WTC11 (cell line): ENCODE measurements around the gene KLHL22. TPM values are rescaled to one million over a fixed set of nuclear protein-coding genes. Genes with fewer than 3 reads are reported as not detected.
"Not testable (repeated sequence)": the region's sequence is repeated elsewhere in the genome, so short reads cannot be mapped to it uniquely, and the experiment has no call there.

Experiments used
- ATAC-seq: fragments of 200-7000 bp; cut with Tn5 transposase; 2 replicates; pipeline ENCODE4 v1.10.0; 2021; ENCODE audit warnings: mild to moderate bottlenecking, moderate library complexity
- CTCF ChIA-PET: fragments of 300-600 bp; sonication (Branson Sonifier 250); formaldehyde crosslinking; loops from one replicate; lab custom pipeline; 2021; ENCODE audit warnings: antibody characterized with exemption; lab: Charles Lee
- POLR2A ChIA-PET: fragments of 350-600 bp; sonication (Branson Sonifier 250); formaldehyde crosslinking; loops from one replicate; lab custom pipeline; 2021; ENCODE audit warnings: antibody characterized with exemption; lab: Charles Lee
- DNase-seq: peaks from one replicate; pipeline ENCODE4 v3.0.0; 2021; ENCODE audit warnings: low spot score
- H3K27ac Mint-ChIP-seq: 2 replicates; pipeline ENCODE4 v1.8.0; 2021; ENCODE audit warnings: mixed read lengths
- H3K27me3 Mint-ChIP-seq: 2 replicates; pipeline ENCODE4 v1.8.0; 2021; ENCODE audit warnings: low read depth, mild to moderate bottlenecking, moderate library complexity, mixed read lengths
- H3K36me3 Mint-ChIP-seq: 2 replicates; pipeline ENCODE4 v1.8.0; 2021; ENCODE audit warnings: mixed read lengths
- H3K4me1 Mint-ChIP-seq: 2 replicates; pipeline ENCODE4 v1.8.0; 2022; ENCODE audit warnings: mixed read lengths
- H3K4me3 Mint-ChIP-seq: 2 replicates; pipeline ENCODE4 v1.8.0; 2021; ENCODE audit warnings: mild to moderate bottlenecking, moderate library complexity, mixed read lengths
- H3K9me3 Mint-ChIP-seq: 2 replicates; pipeline ENCODE4 v1.8.0; 2021; ENCODE audit warnings: mixed read lengths
- AFF4 ChIP-seq: sonication (generic); formaldehyde crosslinking; IDR thresholded peaks from 2 replicates; pipeline ENCODE4 v1.8.1; 2023; ENCODE audit warnings: mild to moderate bottlenecking, missing genetic modification reagents, borderline replicate concordance
- CREM ChIP-seq: sonication (generic); formaldehyde crosslinking; IDR thresholded peaks from 2 replicates; pipeline ENCODE4 v1.8.1; 2022; ENCODE audit warnings: mild to moderate bottlenecking, missing genetic modification reagents, moderate library complexity
- ETV6 ChIP-seq: sonication (generic); formaldehyde crosslinking; IDR thresholded peaks from 2 replicates; pipeline ENCODE4 v1.8.1; 2022; ENCODE audit warnings: mild to moderate bottlenecking, missing genetic modification reagents
- FOXJ3 ChIP-seq: sonication (generic); formaldehyde crosslinking; IDR thresholded peaks from 2 replicates; pipeline ENCODE4 v1.9.0; 2021; ENCODE audit warnings: missing genetic modification reagents, mild to moderate bottlenecking, borderline replicate concordance
- FOXP4 ChIP-seq: sonication (generic); formaldehyde crosslinking; IDR thresholded peaks from 2 replicates; pipeline ENCODE4 v1.8.0; 2022; ENCODE audit warnings: mild to moderate bottlenecking, missing genetic modification reagents
- HMGXB4 ChIP-seq: sonication (generic); formaldehyde crosslinking; IDR thresholded peaks from 2 replicates; pipeline ENCODE4 v1.8.1; 2023; ENCODE audit warnings: mild to moderate bottlenecking, moderate library complexity, missing genetic modification reagents
- NFYB ChIP-seq: sonication (generic); formaldehyde crosslinking; conservative IDR thresholded peaks from 2 replicates; pipeline ENCODE4 v1.8.0; 2022; ENCODE audit warnings: low read depth, missing genetic modification reagents
- OVOL2 ChIP-seq: fragments of 250-450 bp; sonication (Bioruptor Pico); IDR thresholded peaks from 2 replicates; pipeline ENCODE4 v1.9.0; 2021; ENCODE audit warnings: mild to moderate bottlenecking, borderline replicate concordance
- PRDM15 ChIP-seq: sonication (generic); formaldehyde crosslinking; IDR thresholded peaks from 2 replicates; pipeline ENCODE4 v1.8.0; 2022; ENCODE audit warnings: missing genetic modification reagents
- TCF7 ChIP-seq: sonication (generic); formaldehyde crosslinking; IDR thresholded peaks from 2 replicates; pipeline ENCODE4 v1.8.0; 2022; ENCODE audit warnings: mild to moderate bottlenecking, low read depth, missing genetic modification reagents, moderate library complexity
- TEAD1 ChIP-seq: sonication (generic); formaldehyde crosslinking; IDR thresholded peaks from 2 replicates; pipeline ENCODE4 v1.8.0; 2022; ENCODE audit warnings: mild to moderate bottlenecking, missing genetic modification reagents
- ZNF121 ChIP-seq: sonication (generic); formaldehyde crosslinking; IDR thresholded peaks from 2 replicates; pipeline ENCODE4 v1.8.0; 2023; ENCODE audit warnings: missing genetic modification reagents
- ZNF138 ChIP-seq: sonication (generic); formaldehyde crosslinking; conservative IDR thresholded peaks from 2 replicates; pipeline ENCODE4 v1.8.1; 2022; ENCODE audit warnings: mild to moderate bottlenecking, moderate library complexity, missing genetic modification reagents
- ZNF425 ChIP-seq: fragments of 250-450 bp; sonication (Bioruptor Pico); conservative IDR thresholded peaks from 2 replicates; pipeline ENCODE4 v1.9.0; 2021; ENCODE audit warnings: mild to moderate bottlenecking
- total RNA-seq: library from RNA; stranded (reverse); gene quantifications from 3 replicates; pipeline ENCODE4 v1.2.3, GENCODE V29; 2021

Gene KLHL22
- total RNA-seq, 1 experiment from 2014 or later, result 15.7 TPM

- Mint-ChIP-seq H3K9me3 (no peaks in the 10 kb centered on the region), H3K4me3 (peak overlapping the region; percentile 95), H3K4me1 (peaks cover 37% of the 10 kb centered on the region)
- DNase-seq, result no peak
- TF ChIP-seq ZNF121 (CRISPR knock-in tag), result no peak
- no peak for TF ChIP-seq TEAD1 (CRISPR knock-in tag)
- no peak for TF ChIP-seq NFYB (CRISPR knock-in tag)
- TF ChIP-seq FOXP4 (CRISPR knock-in tag), result no peak
- TF ChIP-seq ZNF138 (CRISPR knock-in tag), result no peak
- TF ChIP-seq PRDM15, result no peak
- TF ChIP-seq, all 79 proteins: peak for 0
- ChIA-PET POLR2A (no interaction called here), CTCF (interaction anchor here (1.6 to 2.5 kb wide), 4 partner anchors 9 to 91 kb away, joined by 4 to 12 read pairs (median 8); no protein-coding TSS in a partner anchor)
- no peaks in the 10 kb centered on the region for H3K36me3 Mint-ChIP-seq
- no peak for ATAC-seq
- H3K27ac Mint-ChIP-seq, result peak overlapping the region; percentile 80; the same call in 1 of the 2 replicates
- no peaks in the 10 kb centered on the region for H3K27me3 Mint-ChIP-seq
Observed at GRCh38 chr22:20508815-20509271, 13.2 kb upstream of the KLHL22 start.

- CTCF ChIA-PET, result interaction anchor here (0.5 to 2.5 kb wide), 5 partner anchors 10 to 210 kb away, joined by 3 to 12 read pairs (median 6); no protein-coding TSS in a partner anchor
- Mint-ChIP-seq H3K4me3 (peak overlapping the region; percentile 95), H3K27ac (peak overlapping the region; percentile 80), H3K4me1 (peaks cover 37% of the 10 kb centered on the region)
- peak; percentile 29 for DNase-seq
- H3K36me3 Mint-ChIP-seq, POLR2A ChIA-PET, H3K27me3 Mint-ChIP-seq, H3K9me3 Mint-ChIP-seq: not testable (repeated sequence)
- peak; percentile 16 for ATAC-seq
Observed at GRCh38 chr22:20508067-20508755, 12.6 kb upstream of the KLHL22 start.

- POLR2A ChIA-PET, result no interaction called here
- CTCF ChIA-PET, result interaction anchor here (0.5 to 2.5 kb wide), 5 partner anchors 10 to 209 kb away, joined by 3 to 12 read pairs (median 6); no protein-coding TSS in a partner anchor
- Mint-ChIP-seq H3K36me3 (no peaks in the 10 kb centered on the region; the same call in 1 of the 2 replicates), H3K9me3 (no peaks in the 10 kb centered on the region), H3K4me1 (peaks cover 37% of the 10 kb centered on the region), H3K27me3 (no peaks in the 10 kb centered on the region), H3K4me3 (peak within 1 kb of the TSS; percentile 95), H3K27ac (peak within 1 kb of the TSS; percentile 88)
- DNase-seq (peak; percentile 95), ATAC-seq (peak; percentile 92)
- TF ChIP-seq HMGXB4 (no peak), ETV6 (CRISPR knock-in tag) (peak; percentile 32; the same call in 1 of the 2 replicates), CREM (CRISPR knock-in tag) (no peak), ZNF138 (CRISPR knock-in tag) (no peak), TEAD1 (CRISPR knock-in tag) (peak; percentile 67), ZNF425 (CRISPR knock-in tag) (no peak), FOXJ3 (CRISPR knock-in tag) (no peak), AFF4 (CRISPR knock-in tag) (no peak), TCF7 (CRISPR knock-in tag) (no peak), OVOL2 (CRISPR knock-in tag) (no peak)
Observed at GRCh38 chr22:20507253-20508066, 11.9 kb upstream of the KLHL22 start, which contains the start of gene MED15. MED15 (plus strand) TSS chr22:20507610; CDS start chr22:20507679, 69 bp downstream.
